Testis (tissue), 2 donors: ENCODE measurements around the gene HGS.

ENCODE experiments used
- CTCF ChIP-seq, 3 experiments: fragments of 450-650 bp in 2 of 3; fragments of 200-600 bp in 1 of 3; sonication (generic) in 1 of 3; IDR thresholded peaks; one replicate each; pipeline ENCODE4 v1.5.1; 2016 to 2019; ENCODE audit warnings: antibody characterized with exemption in 3 of 3, mild to moderate bottlenecking in 2 of 3, moderate library complexity in 1 of 3
- POLR2A ChIP-seq: fragments of 450-650 bp; IDR thresholded peaks from one replicate; pipeline ENCODE4 v1.6.1; 2017; ENCODE audit warnings: antibody characterized with exemption, mild to moderate bottlenecking, moderate library complexity

GRCh38 chr17:81650951-81651350 lies 32.9 kb upstream of the HGS start:
- TF ChIP-seq POLR2A (no peak), CTCF (IDR thresholded peaks at IDR 0.05) (no peak)
